Measurements from ENCODE around the gene APBB3.
A peak's percentile ranks its signal among the peaks of the same experiment; 100 is the strongest.
"Not testable (repeated sequence)": the region's sequence is repeated elsewhere in the genome, so short reads cannot be mapped to it uniquely, and the experiment has no call there.

APBB3 gene

GRCh38 chr5:140564196-140565023 is at the start of gene APBB3, which contains the start of gene SLC35A4:
TSS of gene APBB3 (minus strand) at chr5:140564598. CDS start at chr5:140564245, 353 bp downstream.
TSS of gene SLC35A4 (plus strand) at chr5:140564828. CDS start at chr5:140567170, 2,342 bp downstream.
- DNase-seq: peak; percentile 82

- no peak for DNase-seq
These were observed 46.7 kb upstream of the APBB3 start for GRCh38 chr5:140611020-140611521.

GRCh38 chr5:140609126-140609525 is 44.7 kb upstream of the APBB3 start:
- no peak for DNase-seq

- DNase-seq: no peak
These were observed 44.3 kb upstream of the APBB3 start for GRCh38 chr5:140608722-140609121.

GRCh38 chr5:140607031-140607430 is 42.6 kb upstream of the APBB3 start:
- no peak for DNase-seq

- DNase-seq: no peak
These were observed 41.5 kb upstream of the APBB3 start for GRCh38 chr5:140605879-140606278.

- no peak for DNase-seq
These were observed 39.3 kb upstream of the APBB3 start for GRCh38 chr5:140603734-140604133.

GRCh38 chr5:140603446-140603698 is 39.0 kb upstream of the APBB3 start:
- DNase-seq: not testable (repeated sequence)

- DNase-seq: no peak
These were observed 37.7 kb upstream of the APBB3 start for GRCh38 chr5:140602147-140602546.

GRCh38 chr5:140600096-140600495 is 35.7 kb upstream of the APBB3 start:
- no peak for DNase-seq

- no peak for DNase-seq
These were observed 34.4 kb upstream of the APBB3 start for GRCh38 chr5:140598836-140599235.

- no peak for DNase-seq
These were observed 31.9 kb upstream of the APBB3 start for GRCh38 chr5:140596321-140596741.

GRCh38 chr5:140595538-140596300 is 31.3 kb upstream of the APBB3 start:
- DNase-seq: peak; percentile 3

GRCh38 chr5:140594169-140594568 is 29.8 kb upstream of the APBB3 start:
- no peak for DNase-seq

- DNase-seq: not testable (repeated sequence)
These were observed 28.7 kb upstream of the APBB3 start for GRCh38 chr5:140593070-140593469.

GRCh38 chr5:140591747-140592372 is 27.5 kb upstream of the APBB3 start:
- DNase-seq: no peak

GRCh38 chr5:140590861-140591260 is 26.5 kb upstream of the APBB3 start:
- DNase-seq: no peak

GRCh38 chr5:140588311-140589070 is 24.1 kb upstream of the APBB3 start:
- no peak for DNase-seq

GRCh38 chr5:140587495-140587894 is 23.1 kb upstream of the APBB3 start:
- DNase-seq: no peak

- DNase-seq: not testable (repeated sequence)
These were observed 14.9 kb upstream of the APBB3 start for GRCh38 chr5:140579188-140579747.

- DNase-seq: no peak
These were observed 12.4 kb upstream of the APBB3 start for GRCh38 chr5:140576776-140577201.

- DNase-seq: no peak
These were observed 10.9 kb upstream of the APBB3 start for GRCh38 chr5:140575309-140575708.

Measured in DMS79 treated with DMSO at 0.1 percent for 48 hours (cell line).